HG03520 (cell line): Measurements from ENCODE around the gene TP73.

ENCODE experiments used
- ATAC-seq: cut with Tn5 transposase; IDR thresholded peaks from one replicate; pipeline ENCODE4 v1.9.1; 2021; ENCODE audit warnings: mild to moderate bottlenecking, moderate library complexity; ENCODE audit not compliant: unreplicated experiment

The TP73 gene

GRCh38 chr1:3683992-3684391 is 31.7 kb downstream of the TP73 start:
- ATAC-seq = no peak

GRCh38 chr1:3685222-3685621 is 32.9 kb downstream of the TP73 start:
- no peak for ATAC-seq

- ATAC-seq = no peak
Measured at GRCh38 chr1:3685906-3686305, 33.6 kb downstream of the TP73 start.

- ATAC-seq = no peak
Measured at GRCh38 chr1:3687504-3687903, 35.2 kb downstream of the TP73 start.

- no peak for ATAC-seq
Measured at GRCh38 chr1:3688356-3689137, 36.2 kb downstream of the TP73 start.

GRCh38 chr1:3689138-3689750 is 36.9 kb downstream of the TP73 start:
- no peak for ATAC-seq

- no peak for ATAC-seq
Measured at GRCh38 chr1:3690282-3691065, 38.2 kb downstream of the TP73 start.

- no peak for ATAC-seq
Measured at GRCh38 chr1:3691421-3692204, 39.3 kb downstream of the TP73 start.

GRCh38 chr1:3692598-3692997 is 40.3 kb downstream of the TP73 start:
- no peak for ATAC-seq

GRCh38 chr1:3693321-3693720 is 41.0 kb downstream of the TP73 start:
- no peak for ATAC-seq

GRCh38 chr1:3695326-3696217 is 43.3 kb downstream of the TP73 start:
- ATAC-seq = no peak

GRCh38 chr1:3696689-3697088 is 44.4 kb downstream of the TP73 start:
- no peak for ATAC-seq

GRCh38 chr1:3697104-3697503 is 44.8 kb downstream of the TP73 start:
- ATAC-seq = no peak

- no peak for ATAC-seq
Measured at GRCh38 chr1:3697810-3698209, 45.5 kb downstream of the TP73 start.

GRCh38 chr1:3698660-3699408 is 46.5 kb downstream of the TP73 start:
- ATAC-seq = no peak

- ATAC-seq = no peak
Measured at GRCh38 chr1:3699596-3699995, 47.3 kb downstream of the TP73 start.

- no peak for ATAC-seq
Measured at GRCh38 chr1:3700631-3701030, 48.3 kb downstream of the TP73 start.

- ATAC-seq = no peak
Measured at GRCh38 chr1:3702528-3702927, 50.2 kb downstream of the TP73 start.

- ATAC-seq = no peak
Measured at GRCh38 chr1:3702990-3703728, 50.8 kb downstream of the TP73 start.
